ENCODE data around the gene SKAP1.

SKAP1 gene

DNA sequence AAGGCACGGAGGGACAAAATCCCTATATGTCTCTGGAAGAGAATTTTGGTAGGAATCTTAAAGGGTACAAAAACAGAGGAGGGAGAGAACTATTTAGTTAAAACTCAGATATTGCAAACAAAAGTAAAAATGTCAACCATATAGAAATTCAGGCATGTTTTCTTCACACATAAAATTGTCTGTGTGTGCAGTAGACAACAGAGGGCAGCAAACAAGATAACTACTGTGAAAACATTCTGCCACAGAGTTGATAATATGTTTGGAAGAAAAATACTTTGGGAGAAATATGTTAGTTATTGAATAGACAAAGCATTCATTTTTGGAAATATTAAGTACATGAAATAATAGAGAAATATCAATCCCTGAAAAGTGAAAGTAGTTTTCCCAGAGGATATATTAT lies 266.2 kb downstream of the SKAP1 start:
- DNase-seq, result no peak

DNA sequence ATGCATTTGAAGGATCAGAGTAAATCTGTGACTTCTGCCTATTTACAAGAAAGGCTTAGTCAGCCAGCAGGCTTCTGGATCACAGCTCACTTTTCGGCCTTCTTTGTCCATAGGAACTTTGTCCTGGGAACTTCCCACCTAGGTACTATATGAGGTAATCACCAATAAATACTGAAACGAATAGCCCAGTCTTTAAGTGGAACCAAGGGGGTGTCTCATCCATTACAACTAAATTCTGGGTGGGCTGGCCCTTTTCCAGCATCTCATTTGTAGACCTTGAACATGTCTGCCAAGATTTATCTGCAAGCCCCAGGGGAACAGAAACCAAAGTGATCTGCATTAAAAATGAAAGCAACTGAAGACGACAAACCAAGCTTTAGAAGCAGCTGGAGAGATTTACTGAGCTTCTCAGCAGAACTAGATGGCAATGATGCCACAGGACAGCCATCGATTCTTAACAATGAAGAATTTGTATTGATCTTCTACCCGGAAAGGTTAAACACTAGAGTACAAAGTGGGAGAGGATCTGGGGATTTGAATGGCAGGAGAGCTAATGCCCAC lies 267.0 kb downstream of the SKAP1 start:
- peak; percentile 26 for DNase-seq

DNA sequence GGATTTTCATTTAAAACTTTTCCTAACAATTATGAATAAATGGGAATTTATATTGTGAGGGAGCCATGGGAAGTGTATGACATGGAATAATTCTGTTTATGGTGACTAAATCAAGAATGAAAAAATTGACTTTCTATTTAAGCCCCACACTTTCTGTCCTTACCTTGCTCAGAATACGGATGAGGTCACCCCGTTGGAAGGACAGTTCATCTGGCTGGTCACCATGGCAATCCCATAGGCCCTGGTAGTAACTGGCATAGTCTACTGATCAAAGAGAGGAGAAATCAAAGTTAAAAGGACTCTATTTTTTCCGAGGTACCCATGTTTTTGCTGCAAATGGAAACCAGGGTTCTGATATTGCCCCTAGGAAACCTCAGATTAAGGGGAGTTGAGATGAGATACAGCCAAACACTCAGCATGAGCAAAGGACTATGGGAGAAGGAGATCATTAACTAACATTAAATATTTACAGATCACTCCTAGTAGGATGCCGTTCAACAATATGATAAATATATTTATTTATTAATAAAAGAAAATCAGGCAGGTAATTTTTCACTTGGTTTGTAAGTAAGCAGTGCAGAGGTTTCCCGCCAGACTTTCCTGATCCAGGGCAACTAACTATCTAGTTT lies 267.6 kb downstream of the SKAP1 start:
- DNase-seq, result no peak

DNA sequence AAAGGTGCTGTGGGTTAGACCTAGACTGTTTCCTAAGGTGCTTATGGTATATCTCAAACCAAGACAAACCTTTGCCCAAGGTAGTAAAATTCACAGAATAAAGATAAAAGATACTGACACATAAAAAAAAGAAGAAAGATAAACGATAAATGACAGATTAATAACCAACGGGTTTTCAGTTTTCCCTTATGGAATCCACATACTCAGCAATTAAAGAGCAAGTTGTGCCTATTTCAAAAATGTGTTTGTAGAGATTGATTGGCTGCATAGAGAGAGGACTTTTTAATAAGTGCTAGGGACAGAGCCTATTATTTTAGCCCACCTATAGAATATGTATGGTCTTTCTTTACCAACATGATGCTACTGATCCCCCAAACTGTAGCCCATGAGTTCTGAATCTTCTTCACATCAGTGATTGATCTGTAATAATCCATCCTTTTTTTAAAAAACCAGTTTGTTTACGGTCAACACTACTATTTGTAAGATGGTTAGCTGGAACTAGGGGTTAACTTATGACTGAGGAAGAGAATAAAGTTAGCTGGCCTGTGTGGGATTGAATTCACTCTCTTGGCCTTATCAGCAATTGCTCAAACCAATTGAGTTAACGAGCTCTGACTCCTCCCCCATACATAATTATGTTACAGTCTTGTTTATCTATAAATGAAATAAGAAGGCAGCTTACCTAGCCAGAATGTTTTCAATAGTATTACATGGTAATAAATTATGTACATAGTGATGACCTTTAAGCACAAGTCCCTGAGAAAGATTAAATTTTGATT lies 268.7 kb downstream of the SKAP1 start:
- DNase-seq, result no peak

DNA sequence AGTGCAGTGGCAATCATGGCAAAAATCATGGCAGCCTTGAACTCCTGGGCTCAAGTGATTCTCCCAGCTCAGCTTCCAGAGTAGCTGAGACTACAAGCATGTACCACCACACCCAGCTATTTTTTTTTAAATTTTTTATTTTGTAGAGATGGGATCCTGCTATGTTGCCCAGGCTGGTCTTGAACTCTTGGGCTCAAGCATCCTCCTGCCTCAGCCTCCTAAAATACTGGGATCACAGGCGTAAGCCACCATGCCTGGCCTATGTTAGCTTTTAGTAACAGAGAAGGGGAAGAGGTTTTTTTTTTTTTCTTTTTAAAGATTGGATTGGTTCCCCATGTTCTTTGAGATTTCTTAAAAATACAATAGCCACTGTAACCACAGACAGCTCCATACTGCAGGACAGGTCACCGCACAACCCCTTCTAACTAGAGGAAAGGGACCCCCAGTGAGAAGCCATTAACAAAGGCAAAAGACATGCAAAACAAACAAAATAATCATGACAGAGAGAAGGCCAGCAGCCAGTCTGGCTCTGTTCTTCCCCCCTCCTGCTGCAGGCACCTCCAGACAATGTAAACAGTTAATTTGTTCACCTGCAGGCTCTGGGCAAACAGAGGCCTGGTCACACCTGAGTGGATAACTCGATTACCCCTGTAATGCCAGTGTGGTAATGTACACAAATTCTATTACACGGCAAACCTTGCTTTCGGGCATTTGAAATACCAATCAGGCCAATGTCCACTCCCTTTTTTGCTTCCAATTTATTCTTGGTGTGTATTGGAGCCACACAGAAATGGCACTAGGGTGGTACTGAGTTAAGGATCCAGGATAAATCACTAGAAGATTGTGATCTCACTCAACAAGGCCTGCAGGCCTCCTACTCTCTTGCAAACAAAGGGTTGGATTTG lies 269.6 kb downstream of the SKAP1 start:
- DNase-seq, result no peak

DNA sequence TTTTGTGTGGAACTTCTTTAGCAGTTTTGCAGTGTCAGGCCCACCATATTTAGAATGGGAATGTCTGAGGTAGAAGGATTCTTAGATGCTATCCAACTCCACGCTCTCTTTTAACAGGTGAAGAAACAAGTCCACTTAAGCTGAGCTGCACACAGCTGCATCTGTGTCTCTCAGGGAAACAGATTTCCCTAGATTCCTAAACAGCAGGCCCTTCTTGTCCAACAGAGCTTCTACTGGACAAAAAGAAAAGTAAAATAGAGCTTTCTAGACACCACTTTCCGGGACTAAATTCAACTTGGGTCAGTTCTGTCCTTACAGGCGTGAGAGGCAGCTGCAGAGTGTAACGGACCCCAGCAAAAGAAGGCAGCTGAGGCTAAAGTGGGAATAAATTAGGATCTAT lies 270.8 kb downstream of the SKAP1 start:
- DNase-seq, result no peak

DNA sequence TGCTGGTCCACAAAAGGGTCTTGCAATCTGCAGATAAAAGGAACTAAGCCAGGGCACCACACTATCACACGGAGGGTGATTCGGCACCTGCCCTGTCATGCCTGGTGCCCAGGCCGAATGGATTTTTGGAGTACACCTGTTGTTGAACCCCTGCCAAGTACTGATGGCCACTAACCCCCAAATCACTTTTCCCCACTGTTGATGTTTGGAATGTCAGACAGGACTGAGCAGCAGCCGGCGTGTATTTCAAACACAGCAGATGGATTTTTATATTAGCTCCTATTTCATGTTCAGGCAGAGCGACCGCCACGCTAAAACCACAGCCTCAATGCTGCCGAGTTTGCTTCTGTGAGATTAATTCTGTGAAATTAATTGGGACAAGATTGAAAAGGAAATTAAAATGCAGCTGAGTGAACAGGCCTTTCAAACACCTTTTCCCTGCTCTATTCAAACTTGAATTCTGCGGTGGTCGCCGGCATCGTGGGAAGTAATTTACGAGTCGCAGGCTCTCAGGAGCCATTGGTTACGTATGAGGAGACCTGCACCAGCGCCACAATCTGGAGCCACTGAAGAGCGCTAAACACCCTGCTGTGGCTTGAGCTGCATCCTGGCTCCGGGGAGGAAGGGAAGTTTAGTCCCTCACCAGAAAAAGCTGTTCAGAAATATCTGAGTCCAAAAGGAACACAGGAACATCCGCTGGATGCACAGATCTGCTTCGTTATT lies 274.0 kb downstream of the SKAP1 start:
- DNase-seq, result no peak

DNA sequence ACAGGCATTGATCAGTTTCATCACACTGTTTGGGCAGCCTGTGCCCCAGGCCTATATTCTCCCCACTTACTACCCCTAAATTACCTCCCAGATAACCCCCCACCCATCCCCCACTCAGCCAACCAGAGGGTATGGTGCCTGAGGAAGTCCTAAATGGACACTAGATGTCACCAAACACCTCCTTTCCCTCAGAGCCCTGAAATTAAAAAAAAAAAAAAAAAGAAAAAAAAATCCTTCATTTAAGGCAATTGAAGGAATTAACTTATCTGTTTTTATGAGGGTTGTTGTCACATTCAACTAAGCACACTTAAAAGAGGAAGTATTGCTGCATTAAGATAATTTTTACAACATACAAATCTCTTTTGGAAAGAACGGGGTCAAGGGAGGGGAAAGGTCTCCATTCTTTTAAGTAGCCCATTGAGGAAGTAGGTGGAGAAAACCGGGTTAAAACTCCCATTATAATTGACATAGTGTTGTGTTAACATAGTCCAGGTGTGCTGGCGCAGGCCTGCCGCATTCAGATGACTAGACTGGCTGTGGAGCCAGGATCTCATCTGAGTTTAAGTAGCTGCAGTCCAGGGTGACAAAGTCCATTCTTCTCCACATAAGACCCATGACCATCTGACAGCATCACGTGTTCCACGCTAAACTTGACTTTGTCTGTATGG lies 276.2 kb downstream of the SKAP1 start:
- peak; percentile 44 for DNase-seq

DNA sequence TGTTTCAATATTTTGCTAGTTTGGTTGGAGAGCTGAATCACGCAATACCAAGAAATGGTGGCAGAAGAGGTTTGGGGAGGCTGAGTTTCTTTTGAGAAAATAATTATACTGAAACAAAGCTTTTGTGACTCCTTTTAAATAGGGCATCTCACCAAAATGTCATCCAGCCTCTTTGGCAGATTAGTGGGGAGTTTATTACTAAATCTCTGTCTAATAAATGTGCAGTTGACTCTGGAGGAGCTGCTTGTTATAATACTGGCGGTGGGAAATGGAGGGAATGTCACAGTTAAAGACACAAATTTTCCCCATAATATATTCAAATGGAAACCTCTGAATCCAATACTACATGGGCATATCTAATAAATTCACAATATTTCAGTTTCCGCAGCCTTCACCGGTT lies 277.7 kb downstream of the SKAP1 start:
- DNase-seq, result no peak

DNA sequence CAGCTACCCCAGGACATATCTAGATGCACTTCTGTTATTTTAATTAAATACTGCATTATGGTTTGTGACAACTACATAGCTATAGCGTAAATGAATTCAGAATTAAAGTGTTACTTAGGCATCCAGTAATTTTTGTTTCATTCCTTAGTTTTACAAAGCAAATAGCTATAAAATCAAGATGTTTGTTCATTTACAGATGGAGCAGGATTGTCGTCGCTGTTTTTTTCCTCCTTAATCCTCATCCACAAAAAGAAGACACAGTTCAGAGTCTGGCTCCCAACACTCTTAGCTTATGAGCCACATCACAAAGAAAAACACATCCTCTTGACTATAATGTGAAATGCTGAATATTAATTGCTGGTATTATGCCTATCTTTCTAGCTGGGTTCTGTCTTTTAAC lies 278.8 kb downstream of the SKAP1 start:
- DNase-seq, result no peak

DNA sequence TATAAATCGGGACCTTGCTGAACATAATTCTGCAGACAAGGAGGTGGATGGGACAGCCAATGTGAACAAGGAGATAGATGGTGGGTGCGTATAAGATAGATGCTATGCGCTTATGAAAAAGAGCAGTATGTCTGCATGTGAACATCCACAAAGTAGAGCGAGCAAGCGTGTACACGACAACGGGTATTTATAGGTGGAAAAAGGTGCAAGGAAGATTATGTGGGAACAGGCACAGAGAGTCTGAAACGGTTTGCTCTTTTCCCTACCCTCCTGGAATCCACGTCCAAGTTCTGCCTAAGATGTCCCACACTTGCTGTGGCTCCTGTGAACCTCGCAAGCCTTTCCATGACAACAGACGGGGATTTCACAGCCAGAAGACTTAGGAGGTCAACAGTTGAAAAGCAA lies 279.4 kb downstream of the SKAP1 start:
- no peak for DNase-seq

DNA sequence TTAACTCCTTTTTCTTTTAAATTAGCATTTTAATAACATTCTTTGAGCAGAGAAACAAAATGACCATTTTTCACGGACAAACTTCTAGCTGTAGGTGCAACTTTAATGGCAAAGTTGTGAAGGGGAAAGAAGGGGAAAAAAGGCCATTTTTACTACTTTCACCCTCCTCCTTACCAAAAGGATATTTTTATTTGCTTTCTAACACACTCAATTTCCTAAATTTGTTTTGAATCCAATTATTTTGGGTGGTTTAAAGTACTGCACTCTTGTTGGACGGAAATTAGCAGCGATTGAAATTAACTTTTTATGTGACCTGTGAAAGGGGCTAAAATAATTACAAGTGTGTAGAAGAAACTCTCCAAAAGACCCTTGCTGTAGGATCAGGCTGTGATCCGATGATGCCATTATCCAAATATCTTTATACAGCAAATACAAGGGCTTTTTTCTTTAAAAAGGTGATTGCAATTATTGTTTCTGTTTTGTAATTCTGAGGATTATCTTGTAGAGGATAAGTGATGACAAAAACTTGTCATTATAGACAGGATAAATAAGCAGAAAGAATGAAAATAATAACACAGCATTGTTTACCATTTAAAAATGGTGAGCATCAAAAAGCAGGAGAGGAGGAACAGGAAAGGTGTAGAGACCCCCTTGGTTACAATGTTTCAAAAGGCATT lies 280.1 kb downstream of the SKAP1 start:
- DNase-seq, result no peak

DNA sequence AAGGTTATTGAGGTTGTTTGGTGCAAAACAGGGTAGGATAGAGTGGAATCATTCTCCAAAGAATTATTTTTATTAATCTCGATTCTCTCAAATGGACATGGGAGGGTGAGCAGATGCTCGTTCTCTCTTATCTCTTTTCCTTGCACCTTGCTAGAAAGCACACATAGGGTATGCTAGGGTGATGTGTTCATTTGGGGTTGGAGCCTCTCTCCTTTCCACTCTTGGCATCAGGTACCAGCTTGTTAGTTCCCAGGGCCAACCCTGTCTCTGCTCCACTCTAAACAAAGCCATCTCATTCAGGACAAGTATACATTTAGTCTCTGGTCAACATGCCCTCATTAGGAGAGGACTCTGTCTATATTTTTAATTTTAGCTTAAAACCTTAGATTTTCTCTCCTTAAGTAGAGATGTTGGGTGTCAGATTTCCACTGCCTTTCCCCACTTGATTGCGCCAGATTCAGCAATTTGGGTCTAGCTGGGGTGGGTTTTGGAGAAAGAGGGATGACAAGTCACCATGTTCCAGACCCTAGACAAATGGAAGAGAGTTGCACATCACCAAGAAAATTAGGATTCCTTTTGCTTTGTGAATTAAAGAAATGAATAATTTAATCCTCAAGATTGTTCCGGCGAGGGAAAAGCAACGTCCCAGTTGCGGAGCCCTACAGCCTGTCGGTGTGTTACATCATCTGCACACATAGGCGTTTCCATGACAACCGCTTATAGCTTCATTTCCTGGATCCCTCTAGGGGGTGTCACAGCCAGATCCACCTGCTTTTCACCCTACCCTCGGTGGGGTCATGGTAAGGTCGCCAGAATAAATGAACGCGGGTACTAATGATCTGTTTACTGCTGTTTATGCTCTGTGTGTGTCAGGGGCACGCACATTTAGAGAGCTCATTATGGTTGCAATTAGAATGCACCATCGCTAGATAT lies 280.9 kb downstream of the SKAP1 start:
- DNase-seq, result peak; percentile 46

DNA sequence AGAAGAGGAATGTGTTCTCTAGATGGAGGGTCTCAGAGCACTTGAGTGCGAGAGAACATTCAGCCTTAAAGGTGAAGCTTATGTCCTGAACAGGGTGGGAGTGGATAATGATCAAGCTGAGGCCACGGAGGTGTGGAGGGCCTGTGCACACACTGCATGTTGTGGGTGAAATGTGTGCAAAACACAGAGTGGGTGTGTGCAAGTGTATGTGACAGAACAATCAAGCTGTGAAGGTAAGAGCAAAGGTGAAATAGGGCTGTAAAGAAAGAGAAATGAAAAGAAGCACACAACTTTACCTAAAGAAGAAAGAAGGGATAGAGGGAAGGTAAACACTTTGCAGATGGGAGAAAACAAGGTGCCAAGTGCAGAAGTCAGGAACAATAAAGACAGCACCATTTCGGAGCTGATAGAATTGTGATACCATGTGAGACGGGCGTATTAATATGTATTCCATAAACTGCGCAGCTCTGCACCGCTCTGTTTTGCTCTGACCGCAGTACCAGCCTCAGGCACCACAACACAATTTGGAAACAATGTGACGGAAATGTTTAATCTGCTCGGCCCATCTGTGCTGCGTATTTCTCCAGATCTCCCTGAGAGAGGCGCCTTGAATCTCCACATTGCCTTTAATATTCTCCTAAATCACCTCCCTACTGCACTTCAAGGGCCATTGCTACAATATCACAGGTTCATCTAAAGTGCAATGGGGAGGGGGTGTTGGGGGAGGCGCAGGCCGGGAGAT lies 281.8 kb downstream of the SKAP1 start:
- no peak for DNase-seq

DNA sequence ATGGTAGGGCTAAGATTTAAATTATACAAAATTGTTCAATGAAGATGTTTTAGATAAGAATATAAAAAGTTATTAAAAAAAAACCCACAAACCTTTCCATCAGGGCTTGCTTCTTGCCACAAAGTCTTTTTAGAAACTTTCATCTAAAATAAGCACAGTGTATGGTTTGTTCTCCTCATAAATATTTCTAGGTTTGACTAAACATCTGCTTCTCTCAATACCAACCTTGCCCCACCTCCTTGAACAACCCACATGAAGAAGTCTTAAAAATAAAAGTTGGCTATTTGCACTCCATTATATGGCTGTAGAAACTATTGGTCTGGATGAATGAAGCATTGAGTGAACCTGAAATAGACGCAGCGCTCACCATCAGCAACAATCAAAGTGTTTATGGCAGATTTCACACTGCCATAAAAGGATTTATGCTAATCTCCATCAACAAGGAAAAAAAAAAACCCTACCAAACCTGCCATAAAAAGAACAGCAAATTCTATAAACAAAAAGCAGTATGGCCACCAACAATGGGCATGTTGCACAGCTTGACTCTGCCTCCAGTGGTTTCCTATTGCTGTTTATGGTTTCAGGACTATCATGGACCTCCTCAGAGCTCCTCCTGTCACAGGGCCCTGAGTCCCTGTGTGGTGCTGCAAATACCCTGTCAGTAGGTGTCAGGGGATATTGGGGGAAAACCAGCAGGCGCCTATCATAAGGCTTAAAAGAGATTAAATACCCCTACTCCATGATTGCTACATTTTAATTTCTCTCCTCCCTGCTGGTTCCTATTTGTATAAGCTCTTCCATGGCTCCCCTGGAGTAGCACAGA lies 284.8 kb downstream of the SKAP1 start:
- DNase-seq, result no peak

DNA sequence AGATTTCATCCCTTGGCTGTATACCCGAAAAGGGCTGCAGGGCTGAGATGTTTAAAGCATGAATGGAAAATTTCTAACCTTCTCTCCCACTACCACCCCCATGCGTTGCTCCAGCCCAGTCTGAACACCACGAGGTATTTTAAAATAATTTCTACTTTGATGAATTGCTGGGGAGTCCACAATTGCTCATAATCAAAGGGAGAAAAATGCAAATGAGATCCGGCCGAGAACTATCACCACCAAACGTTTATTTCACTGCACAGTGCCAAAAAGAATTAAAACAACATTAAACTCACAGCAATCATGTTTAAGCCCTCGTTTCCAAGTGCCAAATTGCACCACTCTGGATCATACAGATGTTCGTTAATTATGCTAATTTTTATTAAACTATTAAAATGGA lies 285.8 kb downstream of the SKAP1 start:
- no peak for DNase-seq

DNA sequence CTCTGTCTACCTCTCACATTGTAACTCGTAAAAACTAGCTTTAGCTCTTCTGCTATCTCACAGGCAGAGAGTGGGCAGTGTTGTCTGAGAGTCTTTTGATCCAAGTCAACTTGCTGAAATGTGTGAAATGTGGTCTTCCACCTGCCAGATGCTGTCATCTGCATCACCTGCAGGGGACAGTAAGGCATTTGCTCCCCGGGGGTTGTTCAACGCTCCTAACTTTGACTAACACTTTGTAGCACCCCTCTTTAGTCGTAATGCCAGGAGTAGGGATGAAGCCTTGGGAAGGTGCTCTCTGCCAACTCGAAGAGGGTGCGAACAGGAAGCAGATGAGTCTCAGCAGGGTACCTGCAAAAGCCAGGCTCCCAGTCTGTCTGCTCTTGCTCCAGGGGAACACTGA lies 286.4 kb downstream of the SKAP1 start:
- DNase-seq, result no peak

DNA sequence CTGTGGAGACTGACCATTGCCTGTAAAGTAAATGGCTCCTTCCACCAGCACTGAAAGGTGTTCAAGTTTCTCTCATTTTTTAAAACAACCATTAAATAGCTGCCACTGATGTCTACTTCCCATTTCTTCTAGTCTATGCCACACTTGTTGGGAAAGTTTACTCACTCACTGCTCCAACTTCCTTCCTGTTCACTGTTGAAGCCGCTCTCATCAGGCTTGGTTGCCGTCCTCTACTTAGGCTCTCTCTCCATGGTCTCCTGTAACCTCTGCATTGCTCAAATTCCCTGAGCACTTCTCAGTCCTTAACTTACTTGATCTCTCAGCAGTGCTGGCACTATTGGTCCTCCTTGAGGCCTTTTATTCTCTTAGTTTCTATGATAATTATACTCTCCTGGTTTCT lies 290.1 kb downstream of the SKAP1 start:
- no peak for DNase-seq
